GM19397 (cell line): ENCODE data around the gene COL18A1.
"Not testable (repeated sequence)": the region's sequence is repeated elsewhere in the genome, so short reads cannot be mapped to it uniquely, and the experiment has no call there.

Source experiments
- ATAC-seq: cut with Tn5 transposase; IDR thresholded peaks from one replicate; pipeline ENCODE4 v1.9.1; 2021; ENCODE audit warnings: mild to moderate bottlenecking, moderate library complexity; ENCODE audit not compliant: unreplicated experiment

Gene COL18A1

DNA sequence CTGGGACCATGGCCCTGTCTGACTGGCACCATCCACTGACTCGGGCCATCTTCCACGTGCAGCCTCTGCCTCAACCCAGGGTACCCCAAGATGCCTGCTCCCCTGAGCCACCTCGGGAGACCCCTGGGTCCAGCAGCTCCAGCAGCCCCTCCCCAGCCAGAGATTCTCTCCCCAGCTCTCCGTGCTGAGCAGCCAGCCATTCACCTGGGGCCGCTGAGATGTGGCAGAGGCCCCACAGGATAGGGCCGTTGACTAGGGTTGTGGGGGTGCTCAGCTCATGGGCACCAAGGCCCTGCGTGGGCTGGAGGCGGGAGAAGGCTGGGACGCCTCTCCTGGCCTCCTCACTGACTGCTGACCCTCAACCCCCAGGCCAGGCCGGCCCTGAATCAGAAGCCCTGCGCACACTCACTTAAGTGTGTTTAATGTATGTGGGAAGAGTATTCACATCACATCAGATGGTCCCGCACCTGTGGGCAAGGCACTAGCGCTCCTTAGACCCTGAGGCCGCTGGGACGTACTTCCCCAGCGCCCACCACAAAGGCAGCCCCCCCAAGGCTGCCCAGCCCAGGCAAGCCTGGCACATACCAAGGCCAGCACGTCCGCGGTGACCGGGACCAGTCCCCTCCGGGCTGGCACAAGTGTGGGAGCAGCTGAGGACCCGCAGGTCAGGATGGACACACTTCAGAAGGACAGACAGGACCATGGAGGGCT is 109.5 kb downstream of the COL18A1 start:
- no peak for ATAC-seq

DNA sequence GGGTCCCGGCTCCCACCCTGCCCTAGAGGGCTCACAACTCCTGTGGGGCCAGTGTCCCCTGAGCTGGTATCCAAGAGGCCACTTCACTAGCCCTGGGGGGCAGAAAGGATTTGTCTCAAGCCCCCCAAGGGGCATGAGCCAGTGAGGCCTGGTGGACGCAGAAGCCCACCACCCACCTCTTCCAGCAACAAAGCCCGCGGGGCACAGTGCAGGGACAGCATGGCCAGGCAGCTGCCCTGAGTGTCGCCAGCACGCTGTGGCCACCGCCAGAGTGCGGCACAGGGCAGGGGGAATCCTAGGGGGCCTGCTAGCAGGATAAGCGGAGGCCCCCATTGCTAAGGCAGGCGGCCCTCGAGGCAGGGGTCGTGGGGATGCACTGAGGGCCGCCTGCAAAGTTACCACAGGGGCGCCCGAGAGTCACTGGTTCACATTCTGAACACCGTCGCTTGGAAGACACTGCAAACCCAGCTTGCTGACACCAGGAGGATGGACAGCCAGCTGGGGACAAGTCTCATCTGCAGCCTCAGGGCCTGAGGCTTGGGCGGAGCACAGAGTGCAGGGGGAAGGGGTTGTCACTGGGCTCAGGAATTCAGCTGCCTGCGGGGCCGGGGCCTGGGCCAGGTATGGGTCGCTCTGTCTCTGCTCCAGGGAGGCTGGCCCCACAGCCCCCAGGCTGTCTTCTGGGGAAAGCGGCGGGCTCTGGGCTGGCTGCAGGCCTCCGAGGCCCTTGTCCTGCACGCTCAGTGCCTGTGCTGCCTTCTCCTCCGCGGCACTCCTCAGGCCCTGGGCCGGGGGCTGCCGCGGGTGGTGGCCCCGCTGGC is 110.5 kb downstream of the COL18A1 start:
- no peak for ATAC-seq

DNA sequence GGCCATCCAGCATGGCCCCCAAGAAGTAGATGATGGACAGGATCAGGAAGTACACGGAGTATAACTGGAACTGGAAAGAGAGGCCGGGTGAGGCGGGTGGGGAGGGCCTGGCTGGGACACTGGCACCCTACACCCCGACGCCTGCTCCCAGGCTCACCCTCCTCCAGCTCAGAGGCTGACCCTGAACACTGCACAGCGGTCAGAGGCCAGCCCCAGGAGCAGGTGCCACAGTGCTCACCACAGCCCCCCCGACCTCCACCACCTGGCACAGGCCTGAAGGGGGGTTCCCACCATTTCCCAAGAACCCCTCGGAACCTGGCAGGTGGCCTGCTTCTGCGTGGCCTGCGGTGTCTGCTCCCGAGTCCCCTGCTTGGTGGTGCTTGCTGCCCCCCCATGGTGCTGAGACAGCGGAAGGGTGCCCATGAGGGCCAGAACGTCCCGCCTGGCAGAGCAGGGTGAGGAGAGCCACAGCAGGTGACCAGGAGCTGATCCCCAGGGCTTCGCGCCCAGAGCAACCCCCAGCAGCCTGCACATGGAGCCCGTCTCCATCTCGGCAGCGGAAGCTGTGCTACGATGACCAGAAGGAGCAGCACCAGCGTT is 111.2 kb downstream of the COL18A1 start:
- ATAC-seq: no peak

DNA sequence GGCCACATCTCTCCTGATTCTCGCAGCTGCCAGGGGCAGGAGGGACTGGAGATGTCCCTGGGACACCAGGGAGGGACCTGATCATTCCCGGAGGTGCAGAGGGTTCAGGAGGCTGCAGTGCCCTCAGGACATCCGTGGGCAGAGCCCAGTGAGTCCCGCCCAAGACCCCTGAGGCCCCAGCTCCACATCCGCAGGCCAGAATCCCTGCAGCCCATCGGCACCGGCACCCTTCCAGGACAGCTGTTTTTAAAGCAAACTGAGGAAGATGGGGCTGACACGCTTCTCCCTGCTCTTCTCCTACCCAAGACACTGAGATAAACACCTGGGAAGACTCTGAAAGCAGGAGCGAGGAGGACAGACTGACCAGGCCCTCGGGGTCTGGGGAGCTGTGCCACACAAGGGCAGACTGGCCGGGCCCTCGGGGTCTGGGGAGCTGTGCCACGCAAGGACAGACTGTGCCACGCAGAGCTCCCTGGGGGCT is 111.7 kb downstream of the COL18A1 start:
- ATAC-seq: no peak

DNA sequence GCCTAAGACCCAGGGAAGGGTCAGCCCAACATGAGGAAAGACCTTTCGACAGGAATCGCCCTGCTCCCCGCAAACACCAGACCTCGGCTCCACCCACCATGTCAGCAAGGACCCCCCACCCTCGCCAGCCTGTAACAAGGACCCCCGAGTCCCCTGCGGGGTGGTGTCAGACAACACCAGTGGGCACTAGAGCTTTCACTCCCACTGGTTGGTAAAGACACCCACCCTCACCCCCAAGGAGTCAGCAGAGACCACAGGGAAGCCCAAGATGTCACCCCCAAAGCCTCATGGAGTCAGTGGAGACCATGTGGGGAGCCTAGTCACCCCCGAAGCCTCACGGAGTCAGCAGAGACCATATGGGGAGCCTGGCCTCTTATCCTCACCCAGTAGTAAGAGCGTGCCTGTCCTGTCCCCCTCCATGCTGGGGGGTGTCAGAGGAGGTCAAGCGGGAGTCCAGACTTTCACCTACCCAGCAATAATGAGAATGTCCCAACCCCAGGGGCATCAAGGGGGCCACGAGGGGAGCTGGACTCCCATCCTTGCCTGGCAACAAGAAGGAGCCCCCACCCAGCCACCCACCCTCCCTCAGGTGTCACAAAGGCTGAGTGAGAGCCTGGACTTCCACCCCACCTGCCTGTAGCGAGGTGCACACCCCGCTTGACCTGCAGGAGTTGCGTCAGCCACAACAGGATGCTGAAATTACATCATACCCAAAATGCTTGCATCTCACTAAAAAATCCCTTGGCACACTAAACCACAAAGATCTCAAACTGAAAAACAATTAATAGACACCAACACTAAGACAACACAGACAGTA is 112.5 kb downstream of the COL18A1 start:
- no peak for ATAC-seq

DNA sequence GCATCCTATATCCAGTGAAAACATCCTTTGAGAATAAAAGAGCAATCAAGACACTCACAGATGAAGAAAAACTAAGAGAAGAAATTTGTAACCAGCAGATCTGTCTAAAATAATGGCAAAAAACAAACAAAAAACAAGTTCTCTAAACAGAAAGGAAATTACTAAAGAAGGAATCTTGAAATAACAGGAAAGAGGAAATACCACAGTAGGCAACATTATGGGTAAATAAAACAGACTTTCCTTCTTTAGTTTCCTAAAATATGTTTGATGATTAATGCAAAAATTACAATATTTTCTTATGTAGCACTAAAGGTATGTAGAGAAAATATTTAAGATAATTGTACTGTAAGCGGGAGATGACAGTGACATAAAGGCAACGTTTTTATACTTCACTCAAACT is 113.8 kb downstream of the COL18A1 start:
- no peak for ATAC-seq

DNA sequence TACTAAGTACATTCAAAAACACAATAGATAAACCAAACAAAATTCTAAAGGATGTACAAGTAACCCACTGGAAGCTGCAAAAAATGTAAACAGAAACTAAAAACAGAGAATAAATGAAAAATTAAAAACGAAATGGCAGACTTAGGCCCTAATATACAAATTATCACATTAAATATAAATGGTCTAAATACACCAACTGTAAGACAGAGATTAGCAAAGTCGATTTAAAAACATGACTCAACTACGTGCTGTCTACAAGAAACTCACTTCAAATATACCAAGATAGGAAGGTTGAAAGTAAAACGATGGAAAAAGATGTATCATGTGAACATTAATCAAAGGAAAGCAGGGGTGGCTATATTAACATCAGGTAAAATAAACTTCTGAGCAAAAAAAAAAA is 114.2 kb downstream of the COL18A1 start:
- ATAC-seq: no peak

DNA sequence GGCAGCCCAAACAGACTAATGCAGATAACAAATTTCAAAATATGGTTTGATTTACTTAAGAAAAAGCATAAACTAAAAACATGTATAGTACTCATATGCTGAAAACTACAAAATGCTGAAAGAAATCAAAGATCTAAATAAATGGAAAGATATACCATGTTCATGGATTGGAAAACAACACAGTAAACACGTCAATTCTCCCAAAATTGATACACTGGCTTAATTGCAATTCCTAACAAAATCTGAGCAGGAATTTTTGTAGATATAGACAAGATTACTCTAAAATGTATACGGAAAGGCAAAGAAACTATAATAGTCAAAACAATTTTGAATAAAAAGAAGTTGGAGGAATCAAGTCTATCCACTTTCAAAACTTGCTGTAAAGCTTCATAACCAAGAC is 116.3 kb downstream of the COL18A1 start:
- no peak for ATAC-seq

DNA sequence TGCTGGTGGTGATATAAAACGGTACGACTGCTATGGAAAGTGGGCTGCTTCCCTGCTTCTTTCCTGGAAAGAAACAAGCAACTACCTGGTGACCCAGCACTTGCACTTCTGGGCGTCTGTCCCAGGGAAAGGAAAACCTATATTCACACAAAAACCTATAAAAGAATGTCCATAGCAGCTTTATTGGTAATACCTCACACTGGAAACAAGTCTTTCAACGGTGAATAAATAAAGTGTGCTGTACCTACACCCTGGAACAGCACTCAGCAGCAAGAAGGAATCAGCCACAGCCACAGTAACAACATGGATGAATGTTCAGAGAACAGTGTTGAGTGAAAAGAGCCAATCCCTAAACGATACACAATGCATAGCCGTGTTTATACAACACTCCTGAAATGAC is 117.4 kb downstream of the COL18A1 start:
- ATAC-seq: no peak

DNA sequence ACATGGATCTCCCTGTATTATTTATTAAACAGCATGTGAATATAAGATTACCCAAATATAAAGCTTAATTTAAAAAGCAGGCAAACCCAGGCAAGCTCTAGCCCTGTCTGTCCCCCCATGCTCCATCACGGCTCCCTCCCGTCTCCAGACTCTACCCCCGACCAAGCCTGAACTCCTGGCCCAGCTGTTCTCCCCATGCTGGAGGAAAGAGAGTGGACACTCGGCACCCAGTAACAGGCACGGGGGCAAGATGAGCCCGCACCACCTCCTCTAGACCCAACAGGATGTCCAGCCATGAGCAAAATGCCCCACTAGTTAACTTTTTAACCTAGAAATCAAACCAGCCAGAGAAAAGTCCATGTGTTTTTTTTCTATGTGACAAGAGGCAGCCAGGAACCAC is 118.0 kb downstream of the COL18A1 start:
- ATAC-seq: no peak

DNA sequence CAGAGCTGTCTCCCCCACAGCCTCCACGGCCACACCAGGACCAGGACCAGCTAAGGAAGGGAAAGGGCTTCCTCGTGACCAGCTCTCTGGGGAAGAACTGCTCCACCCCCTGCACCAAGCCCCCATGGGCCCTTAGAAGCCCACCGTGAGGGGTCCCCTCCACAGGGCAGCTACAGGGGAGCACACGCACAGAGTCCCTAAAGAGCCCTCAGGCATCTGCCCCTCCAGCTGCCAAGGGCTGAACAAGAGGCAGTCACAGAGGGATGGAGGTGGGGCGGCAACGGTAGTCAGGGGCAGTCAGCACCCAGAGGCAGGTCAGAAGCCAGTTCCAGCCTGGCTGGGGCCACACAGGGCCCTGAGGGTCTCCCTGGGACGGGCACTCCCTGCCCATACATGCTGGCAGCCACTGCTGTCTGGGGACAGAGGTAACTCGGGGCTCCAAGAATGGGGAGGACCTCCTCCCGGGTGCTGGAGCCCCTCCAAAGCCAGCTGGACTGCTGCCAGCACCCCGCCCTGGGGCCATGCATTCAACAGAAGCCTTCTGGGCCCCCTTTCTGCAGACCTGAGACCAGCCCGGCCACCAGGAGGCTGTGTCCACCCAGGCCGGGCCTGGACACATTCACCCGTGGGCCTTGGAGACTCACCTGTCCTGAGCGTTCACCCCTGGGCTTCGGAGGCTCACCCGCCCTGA is 118.6 kb downstream of the COL18A1 start:
- no peak for ATAC-seq

DNA sequence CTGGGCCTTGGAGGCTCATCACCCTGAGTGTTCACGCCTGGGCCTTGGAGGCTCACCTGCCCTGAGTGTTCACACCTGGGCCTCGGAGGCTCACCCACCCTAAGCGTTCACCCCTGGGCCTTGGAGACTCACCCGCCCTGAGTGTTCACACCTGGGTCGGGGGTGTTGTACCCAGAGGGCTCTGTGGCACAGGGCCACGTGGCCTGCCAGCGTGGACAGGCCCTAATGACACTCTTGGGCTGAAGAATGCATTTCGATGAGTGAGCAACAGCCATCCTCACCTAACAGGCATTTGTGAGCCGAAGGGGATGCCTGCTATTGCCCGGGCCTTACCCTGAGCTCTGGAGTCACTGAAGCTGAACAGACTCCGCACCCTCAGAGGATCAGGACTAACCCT is 119.8 kb downstream of the COL18A1 start:
- no peak for ATAC-seq

DNA sequence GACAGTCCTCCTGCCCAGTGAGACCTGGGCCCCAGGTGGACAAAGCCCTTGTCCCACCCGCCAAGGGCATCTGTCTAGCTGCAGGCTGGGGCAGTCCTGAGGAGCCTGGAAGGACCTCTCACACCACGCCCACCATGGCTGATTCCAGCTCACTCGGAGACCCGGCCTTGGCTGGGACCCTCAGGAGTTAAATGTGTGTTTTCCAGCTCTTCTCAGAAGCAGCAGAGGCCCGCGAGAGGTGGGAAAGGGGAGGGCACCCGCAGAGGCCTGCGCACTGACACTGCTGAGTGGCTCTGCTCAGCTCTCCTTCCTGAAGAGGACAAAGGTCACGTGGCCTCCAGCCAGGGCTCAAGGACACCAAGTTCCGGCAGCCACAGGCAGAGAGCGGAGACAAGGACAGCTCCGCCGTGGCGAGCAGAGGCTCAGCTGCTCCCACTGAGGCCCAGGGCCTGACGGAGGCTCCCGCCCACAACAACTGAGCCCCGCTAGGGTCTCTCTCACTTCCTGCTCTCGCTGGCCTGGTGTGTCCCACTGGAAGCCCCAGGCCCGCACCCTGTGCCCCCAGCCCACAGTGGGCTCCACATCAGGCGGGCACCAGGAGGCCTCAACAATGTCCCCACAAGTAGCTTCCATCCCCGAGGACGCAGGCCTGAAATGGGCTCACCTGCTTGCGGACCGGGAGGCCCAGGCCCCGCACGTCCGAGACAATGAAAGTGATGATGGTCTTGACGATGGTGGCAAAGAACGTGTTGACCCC is 120.4 kb downstream of the COL18A1 start:
- ATAC-seq: no peak

DNA sequence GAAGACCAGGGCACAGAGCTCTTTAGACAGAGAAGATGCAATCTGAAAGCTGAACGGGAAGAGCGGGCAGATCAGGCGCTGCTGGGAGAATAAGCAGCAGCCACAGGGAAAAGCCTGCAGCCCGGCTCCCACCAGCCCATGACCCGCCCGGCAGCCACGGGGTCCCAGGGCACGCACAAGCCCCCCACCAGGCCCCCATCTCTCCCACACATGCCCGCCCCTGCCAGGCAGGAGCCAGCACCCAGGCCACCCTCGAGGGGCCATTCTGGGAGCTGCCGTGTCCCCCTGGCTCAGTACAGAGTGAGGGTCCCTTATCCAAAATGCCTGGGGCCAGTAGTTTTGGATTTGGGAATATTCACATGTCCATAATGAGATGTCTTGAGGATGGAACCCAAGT is 120.9 kb downstream of the COL18A1 start:
- ATAC-seq: no peak

DNA sequence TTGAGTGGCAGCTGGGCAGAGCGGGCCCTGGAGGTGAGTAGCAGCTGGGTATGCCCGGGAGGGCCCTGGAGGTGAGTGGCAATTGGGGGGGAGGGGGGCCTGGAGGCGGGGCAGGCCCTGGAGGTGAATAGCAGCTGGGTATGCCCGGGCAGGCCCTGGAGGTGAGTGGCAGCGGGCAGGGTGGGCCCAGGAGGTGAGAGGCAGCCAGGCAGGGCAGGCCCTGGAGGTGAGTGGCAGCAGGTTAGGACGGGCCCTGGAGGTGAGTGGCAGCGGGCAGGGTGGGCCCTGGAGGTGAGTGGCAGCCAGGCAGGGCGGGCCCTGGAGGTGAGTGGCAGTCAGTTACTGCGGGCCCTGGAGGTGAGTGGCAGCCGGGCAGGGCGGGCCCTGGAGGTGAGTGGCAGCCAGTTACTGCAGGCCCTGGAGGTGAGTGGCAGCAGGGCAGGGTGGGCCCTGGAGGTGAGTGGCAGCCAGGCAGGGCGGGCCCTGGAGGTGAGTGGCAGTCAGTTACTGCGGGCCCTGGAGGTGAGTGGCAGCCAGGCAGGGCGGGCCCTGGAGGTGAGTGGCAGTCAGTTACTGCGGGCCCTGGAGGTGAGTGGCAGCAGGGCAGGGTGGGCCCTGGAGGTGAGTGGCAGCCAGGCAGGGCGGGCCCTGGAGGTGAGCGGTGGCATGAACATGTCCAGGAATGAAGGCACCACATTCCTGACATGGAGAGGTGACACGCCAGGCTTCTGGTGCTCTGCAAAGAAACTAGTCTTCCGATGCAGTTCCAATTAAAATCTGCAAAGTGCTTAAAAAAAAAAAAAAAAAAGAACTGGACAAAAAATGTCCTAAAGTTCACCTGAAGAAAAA is 122.4 kb downstream of the COL18A1 start:
- ATAC-seq: not testable (repeated sequence)

DNA sequence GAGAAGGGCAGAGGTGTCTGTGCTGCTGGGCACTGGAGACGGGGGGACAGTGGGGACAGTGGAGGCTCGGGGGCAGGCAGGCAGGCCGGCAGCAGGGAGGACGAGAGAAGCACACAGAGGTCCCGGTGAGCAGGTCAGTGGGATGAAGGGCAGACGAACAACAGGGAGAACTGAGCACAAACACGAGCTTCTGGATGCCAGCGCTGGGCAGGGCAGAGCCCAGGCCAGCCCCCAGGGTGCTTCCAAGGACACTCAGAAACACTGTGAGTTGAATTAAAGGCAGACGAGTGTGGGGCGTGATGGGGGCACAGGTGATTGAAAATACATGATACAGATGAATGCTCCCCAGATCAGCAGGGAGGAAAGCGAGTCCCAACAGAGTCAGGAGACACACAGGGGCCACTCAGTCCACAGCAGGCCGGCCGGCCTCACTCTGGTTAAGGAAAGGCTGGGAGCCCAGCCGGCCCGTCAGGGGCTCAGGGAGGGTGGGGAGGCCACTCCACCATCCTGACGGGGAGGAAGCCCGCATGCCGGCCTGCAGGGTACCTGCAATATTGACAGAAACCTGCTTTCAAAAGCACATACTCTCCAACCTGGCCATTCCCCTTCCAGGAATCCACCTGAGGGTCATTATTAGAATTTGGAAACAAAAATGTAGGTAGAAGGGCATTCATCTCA is 123.2 kb downstream of the COL18A1 start:
- ATAC-seq: no peak

DNA sequence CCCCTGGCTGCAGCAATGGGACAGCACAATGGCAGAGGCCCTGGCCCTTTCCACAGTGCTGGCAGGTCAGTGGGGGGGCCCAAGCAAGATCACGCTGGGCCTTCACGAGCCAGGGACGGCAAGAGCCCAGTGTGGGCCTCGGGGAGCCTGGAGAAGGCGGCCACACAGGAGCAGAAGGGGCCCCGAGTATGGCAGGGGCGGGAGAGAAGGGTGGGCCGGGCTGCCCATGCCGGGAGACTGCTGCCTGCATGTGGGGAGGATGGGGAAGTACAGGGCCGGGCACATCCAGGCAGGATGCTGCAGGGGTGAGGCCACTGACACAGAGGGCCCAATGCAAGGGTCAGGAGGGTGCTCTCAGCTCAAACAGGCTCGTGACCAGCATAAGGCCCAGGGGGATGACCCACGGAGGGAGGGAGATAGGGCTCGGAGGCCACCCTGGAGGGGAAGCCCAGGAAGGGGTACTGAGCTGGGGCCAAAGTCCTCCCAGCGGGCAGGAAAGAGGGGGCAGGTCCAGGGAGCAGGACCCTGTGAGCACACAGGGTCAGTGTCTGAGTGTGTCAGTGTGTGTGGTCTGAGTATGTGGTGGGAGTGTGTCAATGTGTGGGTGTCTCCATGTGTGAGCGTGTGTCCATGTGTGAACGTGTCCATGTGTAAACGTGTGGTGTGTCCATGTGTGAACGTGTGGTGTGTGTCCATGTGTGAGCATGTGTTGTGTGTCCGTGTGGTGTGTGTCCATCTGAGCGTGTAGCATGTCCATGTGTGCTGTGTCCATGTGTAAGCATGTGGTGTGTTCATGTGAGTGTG is 124.2 kb downstream of the COL18A1 start:
- ATAC-seq: no peak
